ENCODE data around the gene RIPK1. TPM values are rescaled to one million over a fixed set of nuclear protein-coding genes. Genes with fewer than 3 reads are reported as not detected.
"Not testable (repeated sequence)": the region's sequence is repeated elsewhere in the genome, so short reads cannot be mapped to it uniquely, and the experiment has no call there.

RIPK1 gene
- total RNA-seq, 4 donors from 2014 or later, result 8.6 to 12.0 (median 10.3) TPM

GRCh38 chr6:3052481-3053230, 15.6 kb upstream of the RIPK1 start:
- no peak for TF ChIP-seq POLR2A (IDR thresholded peaks at IDR 0.05)
- no peak for TF ChIP-seq CTCF (IDR thresholded peaks at IDR 0.05 in 4 of 5, conservative IDR thresholded peaks at IDR 0.05 in 1 of 5)
- Histone ChIP-seq H3K27ac (no peak overlapping the region), H3K27me3 (no peaks in the 10 kb centered on the region), H3K9me3 (no peaks in the 10 kb centered on the region), H3K4me3 (no peak overlapping the region), H3K4me1 (peaks cover 4 to 14% of the 10 kb centered on the region in 2 donors), H3K36me3 (no peaks in the 10 kb centered on the region)
- ATAC-seq, result no peak
- intact Hi-C loops (cut with DNase I; ENCODE audit: low total_unique reads) (loop anchor here (1.0 to 2.0 kb wide), 3 partner anchors 28 to 206 kb away; partner anchors contain the start of gene NQO2), in situ Hi-C loops (cut with MboI; ENCODE audit: low sequenced_read_pairs in 4 of 4) (loop anchor here (5.0 to 25.0 kb wide), 3 partner anchors 55 to 215 kb away; partner anchors contain the start of genes SERPINB1 (in 2 of the 4) and NQO2 (in 1 of the 4))
- DNase-seq, result no peak

- Histone ChIP-seq H3K36me3 (no peaks in the 10 kb centered on the region), H3K9me3 (no peaks in the 10 kb centered on the region), H3K4me1 (peaks cover 4 to 14% of the 10 kb centered on the region in 2 donors), H3K27ac (peak overlapping the region; percentile 48 to 71 (median 69)), H3K4me3 (peak overlapping the region; percentile 44 to 62 (median 49)), H3K27me3 (no peaks in the 10 kb centered on the region)
- ATAC-seq (no peak), DNase-seq (no peak)
- TF ChIP-seq CTCF (IDR thresholded peaks at IDR 0.05 in 4 of 5, conservative IDR thresholded peaks at IDR 0.05 in 1 of 5) (no peak), POLR2A (IDR thresholded peaks at IDR 0.05) (no peak)
- in situ Hi-C loops (cut with MboI; ENCODE audit: low sequenced_read_pairs in 4 of 4), result loop anchor here (5.0 to 25.0 kb wide), 3 partner anchors 56 to 216 kb away; partner anchors contain the start of genes SERPINB1 (in 2 of the 4) and NQO2 (in 1 of the 4)
- intact Hi-C loops (cut with DNase I; ENCODE audit: low total_unique reads), result loop anchor here (1.0 to 2.0 kb wide), 3 partner anchors 28 to 206 kb away; partner anchors contain the start of gene NQO2
These were observed 15.1 kb upstream of the RIPK1 start for GRCh38 chr6:3053231-3053508.

DNA sequence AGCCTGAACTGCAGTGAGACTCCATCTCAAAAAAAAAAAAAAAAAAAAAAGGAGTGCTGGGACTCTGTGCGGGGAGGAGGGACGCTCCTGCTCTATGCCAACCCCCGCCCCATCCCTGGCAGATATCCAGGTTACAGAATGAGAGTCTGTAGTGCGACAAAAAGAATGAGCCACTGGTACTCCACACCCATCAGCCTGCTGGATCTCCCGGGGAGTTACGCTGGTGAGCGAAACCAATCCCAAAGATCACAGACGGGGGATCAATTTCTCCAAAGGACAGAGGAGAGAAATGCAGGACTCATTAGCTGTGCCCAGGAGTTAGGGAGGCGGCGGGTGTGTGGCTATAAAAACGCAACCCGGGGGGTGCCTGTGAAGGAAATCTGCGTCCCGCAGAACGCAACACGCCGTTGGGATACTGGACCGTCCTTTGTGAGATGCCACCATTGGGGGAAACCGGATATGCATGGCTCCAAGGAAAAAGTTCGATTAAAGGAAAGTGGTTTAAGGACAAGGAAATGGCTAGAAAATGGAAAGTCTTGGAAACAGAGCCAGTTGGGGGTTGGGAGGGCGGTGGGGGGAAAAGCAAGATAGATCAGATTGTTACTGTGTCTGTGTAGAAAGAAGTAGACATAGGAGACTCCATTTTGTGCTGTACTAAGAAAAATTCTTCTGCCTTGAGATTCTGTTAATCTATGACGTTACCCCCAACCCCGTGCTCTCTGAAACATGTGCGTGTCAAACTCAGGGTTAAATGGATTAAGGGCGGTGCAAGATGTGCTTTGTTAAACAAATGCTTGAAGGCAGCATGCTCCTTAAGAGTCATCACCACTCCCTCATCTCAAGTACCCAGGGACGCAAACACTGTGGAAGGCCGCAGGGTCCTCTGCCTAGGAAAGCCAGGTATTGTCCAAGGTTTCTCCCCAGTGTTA, 13.8 kb upstream of the RIPK1 start:
- DNase-seq, result peak in 1 of 2 donors; percentile 55
- peaks cover 4 to 14% of the 10 kb centered on the region in 2 donors for H3K4me1 ChIP-seq
- H3K36me3 ChIP-seq; H3K9me3 ChIP-seq; H3K27me3 ChIP-seq; intact Hi-C loops (cut with DNase I; ENCODE audit: low total_unique reads): not testable (repeated sequence)
- peak overlapping the region; percentile 57 to 71 (median 69) for H3K27ac ChIP-seq
- in situ Hi-C loops (cut with MboI; ENCODE audit: low sequenced_read_pairs in 4 of 4), result loop anchor here (5.0 to 25.0 kb wide), 3 partner anchors 57 to 217 kb away; partner anchors contain the start of genes SERPINB1 (in 2 of the 4) and NQO2 (in 1 of the 4)
- peak overlapping the region; percentile 44 to 62 (median 49) for H3K4me3 ChIP-seq
- ATAC-seq, result peak; percentile 14 to 28

GRCh38 chr6:3055158-3055499, 13.2 kb upstream of the RIPK1 start:
- in situ Hi-C loops (cut with MboI; ENCODE audit: low sequenced_read_pairs in 4 of 4), result loop anchor here in 2 of 4 donors (5.0 to 25.0 kb wide), 2 partner anchors 63 to 218 kb away; partner anchors contain the start of gene SERPINB1 (in 2 of the 2)
- ATAC-seq; H3K9me3 ChIP-seq; H3K4me3 ChIP-seq; intact Hi-C loops (cut with DNase I; ENCODE audit: low total_unique reads); H3K27me3 ChIP-seq; H3K36me3 ChIP-seq; DNase-seq: not testable (repeated sequence)
- H3K27ac ChIP-seq, result peak overlapping the region; percentile 57 to 71 (median 69)
- H3K4me1 ChIP-seq, result peaks cover 4 to 14% of the 10 kb centered on the region in 2 donors

DNA sequence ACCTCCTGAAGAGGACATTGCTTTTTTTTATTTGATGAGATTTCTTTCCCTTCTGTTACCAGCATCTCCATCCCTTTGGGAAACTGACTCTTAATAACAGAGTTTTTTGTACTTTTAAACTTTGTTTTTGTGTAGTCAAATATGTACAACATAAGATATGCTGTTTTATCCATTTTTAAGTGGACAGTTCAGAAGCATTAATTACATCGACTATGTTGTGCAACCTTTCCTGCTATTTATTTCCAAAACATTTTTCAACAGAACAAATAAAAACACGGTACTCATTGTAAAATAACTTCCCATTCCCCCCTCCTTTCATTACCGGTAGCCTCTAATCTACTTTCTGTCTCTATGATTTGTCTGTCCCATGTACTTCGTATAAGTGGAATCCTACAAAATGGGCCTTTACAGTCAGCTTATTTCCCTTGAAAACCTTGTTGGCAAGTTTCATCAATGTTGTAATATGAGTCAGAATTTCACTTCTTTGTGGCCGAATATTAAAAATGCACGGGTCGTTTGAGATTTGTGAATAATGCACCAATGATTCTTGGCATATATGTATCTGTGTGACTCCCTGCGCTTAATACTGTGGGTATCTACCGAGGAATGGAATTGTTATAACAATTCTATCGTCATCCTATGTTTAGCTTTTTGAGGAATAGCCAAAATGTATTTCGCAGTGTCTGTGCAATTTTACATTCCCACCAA, 11.1 kb upstream of the RIPK1 start:
- no peaks in the 10 kb centered on the region for H3K36me3 ChIP-seq
- intact Hi-C loops (cut with DNase I; ENCODE audit: low total_unique reads) (no loop called here), in situ Hi-C loops (cut with MboI; ENCODE audit: low sequenced_read_pairs in 4 of 4) (loop anchor here in 2 of 4 donors (5.0 to 25.0 kb wide), 2 partner anchors 65 to 220 kb away; partner anchors contain the start of gene SERPINB1 (in 2 of the 2))
- H3K4me1 ChIP-seq, result peaks cover 4 to 14% of the 10 kb centered on the region in 2 donors
- TF ChIP-seq POLR2A (IDR thresholded peaks at IDR 0.05) (no peak), CTCF (IDR thresholded peaks at IDR 0.05 in 4 of 5, conservative IDR thresholded peaks at IDR 0.05 in 1 of 5) (no peak)
- no peaks in the 10 kb centered on the region for H3K27me3 ChIP-seq
- no peak overlapping the region for H3K27ac ChIP-seq
- DNase-seq, result no peak
- no peak for ATAC-seq
- no peaks in the 10 kb centered on the region for H3K9me3 ChIP-seq
- no peak overlapping the region for H3K4me3 ChIP-seq

All from gastrocnemius medialis (tissue), 4 donors.